ENCODE measurements around the gene CAMSAP1.

The CAMSAP1 gene

DNA sequence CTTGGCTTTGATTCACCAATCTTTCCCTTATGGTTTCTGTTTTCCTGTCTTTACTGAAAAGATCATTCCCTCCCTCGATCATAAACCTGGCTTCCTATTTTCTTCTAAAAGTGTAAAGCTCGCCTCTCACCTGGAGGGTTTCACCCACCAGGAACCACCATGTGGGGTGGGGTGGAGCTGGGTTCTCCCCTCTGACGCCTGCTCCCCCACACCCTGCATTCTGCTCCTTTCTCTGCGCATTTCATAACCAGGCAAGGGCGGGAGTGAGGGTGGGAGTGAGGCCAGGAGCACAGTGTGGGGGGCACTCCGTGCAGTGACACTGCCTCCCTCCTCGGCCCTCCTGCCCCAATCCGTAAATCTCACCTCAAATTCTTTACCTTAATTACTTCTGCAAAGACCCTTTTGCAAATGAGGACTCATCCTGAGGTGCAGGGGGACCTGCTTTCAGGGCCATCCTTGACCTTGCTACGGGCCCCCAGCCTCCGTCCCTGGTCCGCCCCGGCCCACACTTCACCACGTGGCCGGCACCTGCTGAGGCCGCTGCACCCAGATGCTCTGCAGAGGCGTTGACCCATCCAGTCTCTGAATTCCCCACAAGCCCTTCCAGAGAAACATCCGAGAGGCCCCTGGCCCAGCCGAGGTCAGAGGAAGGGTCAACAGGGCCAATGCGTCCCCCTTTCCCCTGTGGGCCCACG lies 146.0 kb downstream of the CAMSAP1 start:
- DNase-seq (ENCODE audit: low read depth in 3 of 3), result no peak

DNA sequence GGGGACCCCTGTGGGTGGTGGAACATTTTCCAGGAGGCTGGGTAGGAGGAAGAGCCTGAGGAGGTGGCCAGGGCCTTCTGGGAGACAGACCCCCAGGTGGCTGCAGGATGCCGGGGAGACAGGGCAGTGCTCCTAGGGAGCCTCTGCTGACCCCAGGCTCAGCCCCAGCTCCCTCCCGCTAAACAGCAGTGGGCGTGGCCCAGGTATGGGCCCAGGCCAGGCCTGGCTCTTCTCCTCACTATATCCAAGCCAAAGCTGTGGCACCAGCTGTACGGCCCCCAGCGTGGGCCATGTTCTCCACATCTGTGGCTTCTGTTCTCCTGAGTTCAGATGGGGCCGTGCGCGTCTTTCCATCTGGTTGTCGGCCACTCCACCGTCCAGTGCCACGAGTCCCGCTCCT lies 146.9 kb downstream of the CAMSAP1 start:
- no peak for DNase-seq (ENCODE audit: low read depth in 3 of 3)

DNA sequence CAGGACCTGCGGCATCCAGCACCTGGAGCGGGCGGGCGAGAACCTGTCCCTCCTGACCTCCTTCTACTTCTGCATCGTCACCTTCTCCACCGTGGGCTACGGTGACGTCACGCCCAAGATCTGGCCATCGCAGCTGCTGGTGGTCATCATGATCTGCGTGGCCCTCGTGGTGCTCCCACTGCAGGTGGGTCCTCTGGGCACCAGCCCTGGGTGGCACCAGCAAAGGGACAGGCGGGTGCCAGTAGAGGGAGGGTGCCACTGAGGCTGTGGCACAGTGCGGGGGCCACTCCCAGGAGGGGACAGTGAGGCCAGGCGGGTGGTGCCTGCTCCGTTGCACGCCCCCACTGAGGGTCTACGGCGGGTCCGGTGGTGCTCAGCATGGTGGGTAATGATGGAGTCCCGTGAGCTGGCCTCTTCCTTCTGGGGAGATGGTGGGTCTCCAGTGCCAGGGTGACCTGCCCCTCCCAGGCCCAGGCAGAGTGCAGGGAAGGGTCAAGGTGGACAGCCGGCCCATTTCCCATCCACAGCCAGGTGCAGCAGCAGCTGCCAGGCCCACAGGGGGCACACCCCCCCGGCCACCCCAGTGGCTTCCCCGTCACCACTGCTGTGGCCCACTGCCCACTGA lies 147.6 kb downstream of the CAMSAP1 start:
- DNase-seq (ENCODE audit: low read depth in 3 of 3), result no peak

DNA sequence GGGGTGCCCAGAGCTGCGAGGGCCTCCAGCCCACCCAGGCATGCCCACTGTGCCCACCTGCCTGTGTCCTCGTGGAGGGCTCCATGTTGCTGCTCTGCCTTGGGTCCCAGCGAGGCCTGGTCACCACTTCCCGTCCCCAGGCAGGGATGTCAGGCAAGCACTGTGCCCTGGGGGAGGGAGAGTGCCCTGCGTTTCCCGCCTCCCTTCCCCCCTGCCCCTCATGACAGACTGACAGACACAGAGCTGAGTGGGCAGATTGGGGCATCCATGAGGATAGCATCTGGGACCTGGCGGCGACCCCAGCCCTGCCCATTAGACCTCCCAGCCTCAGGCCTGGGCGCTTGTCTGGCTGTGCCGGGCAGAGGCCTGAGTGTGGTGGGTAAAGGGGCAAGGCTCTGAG lies 148.5 kb downstream of the CAMSAP1 start:
- DNase-seq (ENCODE audit: low read depth in 3 of 3), result no peak

Data from stimulated activated CD4-positive, alpha-beta T cell treated with anti-CD3 and anti-CD28 coated beads, TNF-alpha, amount 100 ng/mL, for 4 hours (primary cell).